Activated CD4-positive, alpha-beta memory T cell treated with anti-CD3 and anti-CD28 coated beads, Interleukin-2, amount 10 ng/mL, durations not matched to agents 7 days and 5 days (primary cell): ENCODE results near the gene GPR152. TPM values are rescaled to one million over a fixed set of nuclear protein-coding genes. Genes with fewer than 3 reads are reported as not detected.
"Not testable (repeated sequence)": the region's sequence is repeated elsewhere in the genome, so short reads cannot be mapped to it uniquely, and the experiment has no call there.

ENCODE experiments used
- CTCF ChIA-PET: fragments of 350-600 bp; sonication (Branson Sonifier 250); formaldehyde crosslinking; loops from one replicate; lab custom pipeline; 2021; ENCODE audit warnings: antibody characterized with exemption, inconsistent platforms; lab: Charles Lee
- POLR2A ChIA-PET: fragments of 350-600 bp; sonication (Branson Sonifier 250); formaldehyde crosslinking; loops from one replicate; lab custom pipeline; 2021; ENCODE audit warnings: antibody characterized with exemption; lab: Charles Lee
- DNase-seq: peaks from one replicate; pipeline ENCODE4 v3.0.0-alpha.2; 2020
- H3K27ac Mint-ChIP-seq: one replicate; pipeline ENCODE4 v1.8.0; 2021; ENCODE audit warnings: mild to moderate bottlenecking, mixed read lengths
- H3K27me3 Mint-ChIP-seq: one replicate; pipeline ENCODE4 v1.8.0; 2021; ENCODE audit warnings: mixed read lengths
- H3K36me3 Mint-ChIP-seq: one replicate; pipeline ENCODE4 v1.8.0; 2021; ENCODE audit warnings: low read depth, mixed read lengths
- H3K4me1 Mint-ChIP-seq: one replicate; pipeline ENCODE4 v1.8.0; 2021; ENCODE audit warnings: mixed read lengths
- H3K4me3 Mint-ChIP-seq: one replicate; pipeline ENCODE4 v1.8.0; 2021; ENCODE audit warnings: mild to moderate bottlenecking, mixed read lengths
- H3K9me3 Mint-ChIP-seq: one replicate; pipeline ENCODE4 v1.8.0; 2021; ENCODE audit warnings: mixed read lengths
- total RNA-seq, 2 experiments: library from RNA; stranded (reverse); gene quantifications; one replicate each; pipeline ENCODE4 v1.2.3, GENCODE V29; 2021

GPR152 gene
- total RNA-seq, 2 experiments from 2014 or later: not detected

DNA sequence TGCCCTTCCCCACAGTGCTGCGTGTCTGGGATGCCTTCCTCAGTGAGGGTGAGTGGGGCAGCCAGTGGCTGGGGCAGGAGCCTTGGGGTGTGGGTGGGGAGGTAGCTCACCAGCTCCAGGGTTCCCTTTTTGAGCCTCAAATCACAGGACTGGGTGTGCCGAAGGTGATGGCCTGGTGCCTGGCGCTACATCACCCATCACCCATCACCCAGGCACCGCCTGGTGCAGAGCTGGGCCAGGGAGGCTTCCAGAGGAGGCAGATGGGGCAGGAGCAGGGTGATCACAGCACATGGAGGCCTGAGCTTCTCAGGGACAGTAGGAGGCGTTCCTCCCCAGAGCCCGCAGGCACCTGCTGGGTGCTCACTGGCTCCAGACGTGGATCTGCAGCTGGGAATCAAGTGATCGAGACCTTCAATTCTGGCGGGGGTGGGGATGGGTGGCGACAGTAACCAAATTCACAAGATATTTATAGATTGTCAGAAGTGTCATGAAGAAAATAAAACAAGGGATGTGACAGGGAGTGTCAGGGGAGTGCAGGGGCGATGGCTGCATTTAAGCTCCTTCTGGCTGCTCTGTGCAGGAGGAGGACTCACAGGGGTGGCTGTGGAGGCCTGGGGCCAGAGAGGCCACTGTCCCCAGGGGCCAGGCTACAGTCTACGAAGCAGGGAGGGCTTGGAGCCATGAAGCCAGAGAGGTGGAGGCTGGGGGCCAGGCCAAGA is 45.4 kb downstream of the GPR152 start:
- CTCF ChIA-PET: interaction anchor here (0.7 to 3.2 kb wide), 4 partner anchors 19 to 31 kb away, joined by 3 to 19 read pairs (median 4); partner anchors contain the start of gene PTPRCAP
- Mint-ChIP-seq H3K36me3 (peaks cover 69% of the 10 kb centered on the region), H3K27ac (peak overlapping the region; percentile 99), H3K9me3 (no peaks in the 10 kb centered on the region), H3K4me3 (peak overlapping the region; percentile 85), H3K4me1 (peaks cover 81% of the 10 kb centered on the region), H3K27me3 (no peaks in the 10 kb centered on the region)
- DNase-seq: no peak
- POLR2A ChIA-PET: interaction anchor here (1.0 to 3.5 kb wide), 11 partner anchors 9 to 79 kb away, joined by 4 to 91 read pairs (median 9); partner anchors contain the start of genes AIP, POLD4, PTPRCAP and RAD9A

DNA sequence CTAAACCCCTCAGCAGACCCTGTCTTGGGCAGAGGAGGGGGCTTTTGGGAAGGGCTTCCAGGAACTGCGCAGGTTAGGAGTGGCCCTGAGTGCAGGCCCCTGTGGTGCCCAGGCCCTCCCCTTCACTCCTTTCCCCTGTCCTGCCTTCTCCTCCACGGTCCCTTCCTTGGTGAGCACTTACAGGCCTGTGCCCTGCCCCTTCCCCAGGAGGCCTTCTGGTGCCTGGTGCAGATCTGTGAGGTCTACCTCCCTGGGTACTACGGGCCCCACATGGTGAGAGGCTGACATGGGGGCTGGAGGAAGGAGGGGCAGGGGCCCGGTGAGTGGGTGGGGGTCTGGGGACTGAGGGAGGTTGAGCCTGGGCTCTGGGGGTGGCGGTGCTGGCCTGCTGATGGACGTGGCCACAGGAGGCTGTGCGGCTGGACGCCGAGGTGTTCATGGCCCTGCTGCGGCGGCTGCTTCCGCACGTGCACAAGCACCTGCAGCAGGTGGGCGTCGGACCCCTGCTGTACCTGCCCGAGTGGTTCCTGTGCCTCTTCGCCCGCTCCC is 46.0 kb downstream of the GPR152 start:
- no peak for DNase-seq
- ChIA-PET POLR2A (interaction anchor here (1.0 to 3.5 kb wide), 9 partner anchors 12 to 77 kb away, joined by 4 to 91 read pairs (median 15); partner anchors contain the start of genes AIP, POLD4, PTPRCAP and RAD9A), CTCF (interaction anchor here (0.7 to 3.2 kb wide), 2 partner anchors 26 to 32 kb away, joined by 3 to 19 read pairs; partner anchors contain the start of gene PTPRCAP)
- Mint-ChIP-seq H3K27ac (peak overlapping the region; percentile 99), H3K36me3 (peaks cover 69% of the 10 kb centered on the region), H3K27me3 (no peaks in the 10 kb centered on the region), H3K4me1 (peaks cover 78% of the 10 kb centered on the region), H3K9me3 (no peaks in the 10 kb centered on the region), H3K4me3 (peak overlapping the region; percentile 85)

DNA sequence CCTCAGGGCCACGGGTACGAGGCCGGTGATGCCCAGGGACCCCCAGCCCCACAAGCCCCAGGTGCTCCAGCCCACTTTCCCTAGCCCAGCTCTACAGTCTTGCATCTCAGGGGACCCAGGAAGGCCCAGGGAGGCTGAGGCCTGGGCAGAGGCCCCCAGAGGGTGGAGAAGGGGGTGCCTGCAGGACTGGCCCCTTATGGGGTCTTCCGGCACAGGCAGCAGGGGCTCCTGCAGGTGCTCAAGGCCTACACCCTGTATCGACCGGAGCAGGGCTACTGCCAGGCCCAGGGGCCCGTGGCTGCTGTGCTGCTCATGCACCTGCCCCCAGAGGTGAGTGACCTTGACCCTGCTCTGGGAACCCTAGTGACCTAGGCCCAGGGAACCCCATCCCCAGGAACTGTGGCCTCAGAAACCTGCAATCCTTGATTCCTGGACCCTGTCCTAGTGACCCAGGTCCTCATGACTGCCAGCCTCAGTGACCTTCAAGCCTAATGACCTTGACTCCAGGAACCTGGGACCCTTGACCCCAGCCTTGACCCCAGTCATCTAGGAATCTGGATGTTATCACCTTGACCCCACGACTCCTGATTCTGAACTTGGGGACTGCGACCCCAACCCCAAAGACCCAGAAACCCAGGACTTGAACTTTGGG is 46.7 kb downstream of the GPR152 start:
- H3K27ac Mint-ChIP-seq: peak overlapping the region; percentile 99
- peaks cover 71% of the 10 kb centered on the region for H3K4me1 Mint-ChIP-seq
- peak overlapping the region; percentile 85 for H3K4me3 Mint-ChIP-seq
- H3K36me3 Mint-ChIP-seq: peaks cover 67% of the 10 kb centered on the region
- H3K9me3 Mint-ChIP-seq: no peaks in the 10 kb centered on the region
- DNase-seq: no peak
- H3K27me3 Mint-ChIP-seq: no peaks in the 10 kb centered on the region
- ChIA-PET POLR2A (interaction anchor here (1.0 to 10.7 kb wide), 10 partner anchors 10 to 165 kb away, joined by 3 to 361 read pairs (median 50); partner anchors contain the start of genes AIP, CARNS1, PITPNM1 and POLD4), CTCF (interaction anchor here (1.2 to 6.4 kb wide), 2 partner anchors 32 to 100 kb away, joined by 4 to 67 read pairs; partner anchors contain the start of genes PITPNM1 and PTPRCAP)

DNA sequence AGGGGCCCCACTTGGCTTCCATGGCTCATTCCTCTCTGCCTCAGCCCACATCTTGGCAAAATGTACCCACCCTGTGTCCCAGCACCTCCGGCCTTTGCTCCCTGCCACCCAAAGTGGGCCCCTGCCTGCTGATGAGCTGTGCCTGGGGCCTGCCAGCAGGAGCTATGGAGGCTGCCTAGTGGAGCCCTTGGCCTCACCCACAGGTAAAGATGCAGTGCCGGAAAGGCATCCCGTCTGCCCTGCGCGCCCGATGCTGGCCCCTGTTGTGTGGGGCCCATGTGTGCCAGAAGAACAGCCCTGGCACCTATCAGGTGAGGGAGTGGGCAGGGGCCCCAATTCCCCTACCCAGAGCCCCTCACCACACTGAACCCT is 47.3 kb downstream of the GPR152 start:
- ChIA-PET POLR2A (interaction anchor here (0.9 to 10.7 kb wide), 14 partner anchors 9 to 165 kb away, joined by 3 to 361 read pairs (median 10); partner anchors contain the start of genes AIP, CARNS1, PITPNM1 and POLD4), CTCF (interaction anchor here (1.2 to 6.4 kb wide), 4 partner anchors 33 to 100 kb away, joined by 4 to 67 read pairs (median 4); partner anchors contain the start of genes AIP, PITPNM1 and PTPRCAP)
- Mint-ChIP-seq H3K27me3 (no peaks in the 10 kb centered on the region), H3K4me1 (peaks cover 70% of the 10 kb centered on the region), H3K4me3 (peak overlapping the region; percentile 85), H3K36me3 (peaks cover 67% of the 10 kb centered on the region), H3K27ac (peak overlapping the region; percentile 99), H3K9me3 (no peaks in the 10 kb centered on the region)
- no peak for DNase-seq

- peak; percentile 75 for DNase-seq
- POLR2A ChIA-PET: interaction anchor here (0.9 to 10.7 kb wide), 15 partner anchors 8 to 164 kb away, joined by 3 to 361 read pairs (median 9); partner anchors contain the start of genes AIP, CARNS1, PITPNM1 and POLD4
- CTCF ChIA-PET: interaction anchor here (0.6 to 6.4 kb wide), 10 partner anchors 9 to 134 kb away, joined by 3 to 67 read pairs (median 4); partner anchors contain the start of genes AIP, PITPNM1, PTPRCAP and RAD9A
- peak overlapping the region; percentile 85 for H3K4me3 Mint-ChIP-seq
- H3K36me3 Mint-ChIP-seq: peaks cover 65% of the 10 kb centered on the region
- H3K27me3 Mint-ChIP-seq: no peaks in the 10 kb centered on the region
- H3K4me1 Mint-ChIP-seq: peaks cover 69% of the 10 kb centered on the region
- H3K27ac Mint-ChIP-seq: peak overlapping the region; percentile 99
- H3K9me3 Mint-ChIP-seq: no peaks in the 10 kb centered on the region
Measured at GRCh38 chr11:67404515-67405195, 47.9 kb downstream of the GPR152 start.

GRCh38 chr11:67403085-67403484 is 49.4 kb downstream of the GPR152 start:
- CTCF ChIA-PET: interaction anchor here (0.8 to 6.4 kb wide), 13 partner anchors 10 to 141 kb away, joined by 3 to 67 read pairs (median 5); partner anchors contain the start of genes PTPRCAP, RAD9A and RPS6KB2
- H3K36me3 Mint-ChIP-seq: peaks cover 64% of the 10 kb centered on the region

DNA sequence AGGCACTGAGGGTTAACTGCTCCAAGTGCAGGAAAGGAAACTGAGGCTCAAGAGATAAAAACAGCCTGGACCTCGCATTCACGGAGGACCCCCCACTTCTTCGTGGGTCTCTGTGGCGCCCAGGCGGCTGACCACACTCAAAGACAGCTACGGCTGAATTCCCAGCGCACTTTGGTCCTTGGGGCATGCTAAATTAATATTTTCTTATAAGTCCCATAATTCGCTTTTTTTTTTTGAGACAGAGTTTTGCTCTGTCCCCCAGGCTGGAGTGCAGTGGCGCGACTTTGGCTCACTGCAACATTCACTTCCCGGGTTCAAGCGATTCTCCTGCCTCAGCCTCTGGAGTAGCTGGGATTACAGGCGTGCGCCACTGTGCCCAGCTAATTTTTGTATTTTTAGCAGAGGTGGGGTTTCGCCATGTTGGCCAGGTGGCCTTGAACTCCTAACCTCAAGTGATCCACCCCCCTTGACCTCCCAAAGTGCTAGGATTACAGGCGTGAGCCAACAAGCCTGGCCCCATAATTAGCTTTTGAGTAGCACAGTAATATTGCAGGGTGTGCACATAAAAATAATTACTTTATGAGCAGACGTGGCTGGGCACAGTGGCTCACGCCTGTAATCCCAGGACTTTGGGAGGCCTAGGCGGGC is 50.2 kb downstream of the GPR152 start:
- H3K4me1 Mint-ChIP-seq: peaks cover 69% of the 10 kb centered on the region
- peak overlapping the region; percentile 99 for H3K27ac Mint-ChIP-seq
- not testable (repeated sequence) for H3K9me3 Mint-ChIP-seq, H3K27me3 Mint-ChIP-seq, DNase-seq
- H3K36me3 Mint-ChIP-seq: peaks cover 64% of the 10 kb centered on the region
- ChIA-PET POLR2A (interaction anchor here (0.9 to 10.7 kb wide), 20 partner anchors 11 to 1979 kb away, joined by 3 to 361 read pairs (median 10); partner anchors contain the start of genes AIP, CARNS1, CDK2AP2 and NEAT1), CTCF (interaction anchor here (0.6 to 6.4 kb wide), 32 partner anchors 10 to 227 kb away, joined by 3 to 67 read pairs (median 6); partner anchors contain the start of genes AIP, NUDT8, PITPNM1 and POLD4)
- H3K4me3 Mint-ChIP-seq: peak overlapping the region; percentile 87

More at GRCh38 chr11:67403085-67403484, 49.4 kb downstream of the GPR152 start:
- H3K9me3 Mint-ChIP-seq, H3K27me3 Mint-ChIP-seq, DNase-seq: not testable (repeated sequence)
- peak overlapping the region; percentile 85 for H3K4me3 Mint-ChIP-seq
- POLR2A ChIA-PET: interaction anchor here (0.9 to 10.7 kb wide), 14 partner anchors 11 to 1980 kb away, joined by 3 to 361 read pairs (median 10); partner anchors contain the start of genes AIP, CARNS1, NEAT1 and PITPNM1
- H3K4me1 Mint-ChIP-seq: peaks cover 69% of the 10 kb centered on the region
- H3K27ac Mint-ChIP-seq: peak overlapping the region; percentile 99

DNA sequence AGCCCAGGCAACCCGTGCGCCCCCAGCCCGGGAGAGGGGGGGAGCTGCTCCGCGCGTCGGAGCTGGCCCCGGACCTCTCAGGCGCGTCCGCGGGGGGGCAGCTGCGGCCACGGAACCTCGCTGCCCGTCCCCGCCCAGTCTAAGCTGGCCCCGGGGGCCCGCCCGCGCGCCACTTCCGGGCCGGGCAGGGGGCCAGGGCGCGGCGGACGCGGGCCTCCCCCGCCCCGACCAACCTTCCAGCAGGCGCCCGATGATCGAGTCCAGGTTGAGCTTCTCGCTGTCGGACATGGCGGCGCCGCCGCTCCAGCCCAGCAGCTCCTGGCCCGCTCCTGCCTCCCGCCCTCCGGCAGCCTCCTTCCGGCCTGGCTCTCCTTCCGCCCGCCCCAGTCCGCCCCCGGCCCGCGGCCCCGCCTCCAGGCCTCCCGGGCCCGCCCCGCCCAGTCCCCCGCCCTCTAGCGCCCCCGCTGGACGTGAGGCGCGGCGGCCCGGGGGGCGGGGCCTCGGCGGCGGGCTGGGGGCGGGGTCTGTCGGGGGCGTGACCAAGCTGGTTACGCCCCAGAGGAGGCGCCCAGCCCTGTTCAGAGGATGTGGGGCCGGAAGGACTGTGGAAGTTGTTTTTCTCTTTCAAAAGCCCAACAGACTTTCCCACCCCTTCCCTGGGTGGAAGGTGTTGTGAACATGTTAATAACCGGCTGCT is 50.9 kb downstream of the GPR152 start, which contains the start of gene PPP1CA:
Gene PPP1CA, minus strand, starts transcription at position 364 of the 697 bp plus-strand sequence. Its CDS starts 76 bp downstream, at position 288.
- ChIA-PET POLR2A (interaction anchor here (0.9 to 10.7 kb wide), 25 partner anchors 10 to 229 kb away, joined by 3 to 361 read pairs (median 7); partner anchors contain the start of genes AIP, CARNS1, CDK2AP2 and NUDT8), CTCF (interaction anchor here (0.6 to 6.4 kb wide), 32 partner anchors 10 to 228 kb away, joined by 3 to 67 read pairs (median 5); partner anchors contain the start of genes AIP, CLCF1, NUDT8 and PITPNM1)
- Mint-ChIP-seq H3K4me3 (peak within 1 kb of the TSS; percentile 87), H3K36me3 (peaks cover 64% of the 10 kb centered on the region), H3K27ac (peak within 1 kb of the TSS; percentile 99), H3K27me3 (no peaks in the 10 kb centered on the region), H3K9me3 (no peaks in the 10 kb centered on the region), H3K4me1 (peaks cover 68% of the 10 kb centered on the region)
- peak; percentile 93 for DNase-seq
